ENCODE results near the gene MAP2K6. TPM values are rescaled to one million over a fixed set of nuclear protein-coding genes. Genes with fewer than 3 reads are reported as not detected.
"Not testable (repeated sequence)": the region's sequence is repeated elsewhere in the genome, so short reads cannot be mapped to it uniquely, and the experiment has no call there.

MAP2K6 gene
- total RNA-seq, 2 experiments from 2014 or later, result 10.3 to 27.6 TPM

DNA sequence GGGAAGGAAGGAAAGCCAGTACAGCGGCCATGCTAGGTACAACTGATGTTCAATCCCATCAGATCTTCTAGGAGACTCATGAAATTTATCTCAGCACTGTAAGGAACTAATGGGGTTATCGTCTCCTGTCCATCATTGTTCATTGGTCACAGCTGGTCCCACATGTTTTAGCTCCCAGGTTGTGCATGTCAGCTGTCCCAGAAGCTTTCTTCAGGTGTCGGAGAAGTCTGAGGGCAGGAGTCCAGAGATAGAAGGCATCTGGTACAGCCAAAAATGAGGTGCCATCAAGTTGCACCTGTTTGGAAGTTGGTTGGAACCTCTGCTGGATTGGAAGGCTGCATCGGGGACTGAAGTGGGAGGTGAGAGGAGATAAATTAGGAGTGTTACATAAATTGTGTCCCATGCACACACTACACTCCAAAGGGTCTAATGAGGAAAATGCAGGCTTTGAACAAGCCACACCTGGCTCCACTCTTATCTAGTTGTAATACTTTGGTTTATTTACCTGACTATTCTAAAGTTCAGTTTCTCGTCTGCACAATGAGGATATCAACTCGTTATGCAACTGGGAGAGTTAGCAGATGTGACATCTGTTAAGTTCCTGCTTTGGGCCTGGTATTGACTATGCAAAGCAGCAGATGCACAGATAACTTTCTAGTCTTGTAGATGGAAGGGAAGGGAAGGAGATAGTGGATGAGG, 62.9 kb downstream of the MAP2K6 start:
- Histone ChIP-seq H3K4me1 (ENCODE audit: insufficient read depth, low read length, poor library complexity, severe bottlenecking) (no peaks in the 10 kb centered on the region), H3K4me3 (ENCODE audit: low read depth, low read length, poor library complexity, severe bottlenecking) (no peak overlapping the region), H3K27ac (ENCODE audit: low read depth, low read length, poor library complexity, severe bottlenecking) (no peak overlapping the region), H3K9me2 (ENCODE audit: insufficient read depth, low read length) (no peaks in the 10 kb centered on the region), H3K36me3 (ENCODE audit: insufficient read depth, low read length) (no peaks in the 10 kb centered on the region), H4K20me1 (ENCODE audit: insufficient read depth, low read length) (no peaks in the 10 kb centered on the region), H2AFZ (ENCODE audit: low read length) (no peak overlapping the region), H3K4me2 (ENCODE audit: low read length) (no peak overlapping the region), H3K9me3 (ENCODE audit: low read length) (no peaks in the 10 kb centered on the region), H3K79me2 (ENCODE audit: insufficient read depth, low read depth, low read length) (no peaks in the 10 kb centered on the region)
- POLR2A ChIA-PET, result interaction anchor here (0.9 to 2.1 kb wide), 3 partner anchors 24 to 39 kb away, joined by 3 to 7 read pairs (median 5); no protein-coding TSS in a partner anchor
- intact Hi-C loops (cut with micrococcal nuclease; ENCODE audit: unreplicated experiment), result no loop called here
- no peak for DNase-seq (ENCODE audit: low spot score)
- no peak for TF ChIP-seq EZH2phosphoT487 (IDR thresholded peaks at IDR 0.05; ENCODE audit: borderline replicate concordance, low read depth, low read length)
- CTCF ChIA-PET (ENCODE audit: unreplicated experiment), result no interaction called here
- BruUV-seq (replicated peaks), result no TSS peak

DNA sequence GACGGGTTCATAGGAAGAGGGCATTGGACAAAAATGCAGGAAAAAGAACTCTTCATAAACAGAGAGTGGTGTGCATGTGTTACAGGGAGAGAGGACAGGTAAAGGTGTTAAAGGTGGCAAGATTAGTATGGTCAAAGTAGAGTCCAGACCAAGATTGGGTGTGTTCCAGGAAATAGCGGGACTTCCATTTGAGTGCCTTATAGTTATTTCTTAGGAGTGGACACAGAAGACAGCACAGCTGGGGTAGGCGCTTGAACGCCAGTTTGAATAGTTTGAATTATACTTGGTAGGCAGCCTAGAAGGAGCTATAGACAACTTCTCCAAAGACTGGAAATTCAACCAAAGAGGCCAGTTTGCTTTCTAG, 63.4 kb downstream of the MAP2K6 start:
- Histone ChIP-seq H3K9me3 (ENCODE audit: low read length) (no peaks in the 10 kb centered on the region), H3K4me1 (ENCODE audit: insufficient read depth, low read length, poor library complexity, severe bottlenecking) (no peaks in the 10 kb centered on the region), H2AFZ (ENCODE audit: low read length) (no peak overlapping the region), H4K20me1 (ENCODE audit: insufficient read depth, low read length) (no peaks in the 10 kb centered on the region), H3K9me2 (ENCODE audit: insufficient read depth, low read length) (no peaks in the 10 kb centered on the region), H3K4me2 (ENCODE audit: low read length) (no peak overlapping the region), H3K27ac (ENCODE audit: low read depth, low read length, poor library complexity, severe bottlenecking) (no peak overlapping the region), H3K79me2 (ENCODE audit: insufficient read depth, low read depth, low read length) (no peaks in the 10 kb centered on the region), H3K36me3 (ENCODE audit: insufficient read depth, low read length) (no peaks in the 10 kb centered on the region), H3K4me3 (ENCODE audit: low read depth, low read length, poor library complexity, severe bottlenecking) (no peak overlapping the region)
- TF ChIP-seq, protein P1, sequence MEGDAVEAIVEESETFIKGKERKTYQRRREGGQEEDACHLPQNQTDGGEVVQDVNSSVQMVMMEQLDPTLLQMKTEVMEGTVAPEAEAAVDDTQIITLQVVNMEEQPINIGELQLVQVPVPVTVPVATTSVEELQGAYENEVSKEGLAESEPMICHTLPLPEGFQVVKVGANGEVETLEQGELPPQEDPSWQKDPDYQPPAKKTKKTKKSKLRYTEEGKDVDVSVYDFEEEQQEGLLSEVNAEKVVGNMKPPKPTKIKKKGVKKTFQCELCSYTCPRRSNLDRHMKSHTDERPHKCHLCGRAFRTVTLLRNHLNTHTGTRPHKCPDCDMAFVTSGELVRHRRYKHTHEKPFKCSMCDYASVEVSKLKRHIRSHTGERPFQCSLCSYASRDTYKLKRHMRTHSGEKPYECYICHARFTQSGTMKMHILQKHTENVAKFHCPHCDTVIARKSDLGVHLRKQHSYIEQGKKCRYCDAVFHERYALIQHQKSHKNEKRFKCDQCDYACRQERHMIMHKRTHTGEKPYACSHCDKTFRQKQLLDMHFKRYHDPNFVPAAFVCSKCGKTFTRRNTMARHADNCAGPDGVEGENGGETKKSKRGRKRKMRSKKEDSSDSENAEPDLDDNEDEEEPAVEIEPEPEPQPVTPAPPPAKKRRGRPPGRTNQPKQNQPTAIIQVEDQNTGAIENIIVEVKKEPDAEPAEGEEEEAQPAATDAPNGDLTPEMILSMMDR (conservative IDR thresholded peaks at IDR 0.05; ENCODE audit: low read length), result no peak
- TF ChIP-seq EZH2phosphoT487 (IDR thresholded peaks at IDR 0.05; ENCODE audit: borderline replicate concordance, low read depth, low read length), result no peak
- CTCF ChIA-PET (ENCODE audit: unreplicated experiment), result no interaction called here
- POLR2A ChIA-PET, result interaction anchor here (0.9 to 2.1 kb wide), 4 partner anchors 24 to 54 kb away, joined by 3 to 7 read pairs (median 6); no protein-coding TSS in a partner anchor
- no peak for DNase-seq (ENCODE audit: low spot score)
- intact Hi-C loops (cut with micrococcal nuclease; ENCODE audit: unreplicated experiment), result no loop called here
- BruUV-seq (replicated peaks), result no TSS peak

DNA sequence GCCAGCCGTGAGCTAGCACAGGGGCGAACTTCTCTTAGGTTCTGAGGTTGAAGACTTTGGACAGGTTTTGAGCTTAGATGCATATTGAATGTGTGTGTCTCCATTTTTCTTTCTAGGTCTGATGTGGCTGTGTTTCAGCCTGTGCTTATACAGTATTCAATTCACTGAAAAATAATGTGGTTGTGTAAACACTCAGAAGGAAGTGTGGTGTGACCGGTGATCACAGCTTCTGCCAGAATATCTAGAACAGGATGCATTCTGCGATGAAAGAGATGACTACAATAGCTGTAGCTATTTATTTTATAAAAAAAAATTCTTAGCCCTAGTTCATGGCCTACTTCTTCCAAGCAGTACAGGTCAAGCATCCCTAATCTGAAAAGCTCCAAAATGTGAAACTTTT, 64.4 kb downstream of the MAP2K6 start:
- Histone ChIP-seq H2AFZ (ENCODE audit: low read length) (no peak overlapping the region), H3K27ac (ENCODE audit: low read depth, low read length, poor library complexity, severe bottlenecking) (no peak overlapping the region), H3K36me3 (ENCODE audit: insufficient read depth, low read length) (no peaks in the 10 kb centered on the region), H3K9me3 (ENCODE audit: low read length) (no peaks in the 10 kb centered on the region), H3K9me2 (ENCODE audit: insufficient read depth, low read length) (no peaks in the 10 kb centered on the region), H3K4me2 (ENCODE audit: low read length) (no peak overlapping the region), H3K4me3 (ENCODE audit: low read depth, low read length, poor library complexity, severe bottlenecking) (no peak overlapping the region), H4K20me1 (ENCODE audit: insufficient read depth, low read length) (no peaks in the 10 kb centered on the region), H3K4me1 (ENCODE audit: insufficient read depth, low read length, poor library complexity, severe bottlenecking) (no peaks in the 10 kb centered on the region), H3K79me2 (ENCODE audit: insufficient read depth, low read depth, low read length) (no peaks in the 10 kb centered on the region)
- no peak for TF ChIP-seq EZH2phosphoT487 (IDR thresholded peaks at IDR 0.05; ENCODE audit: borderline replicate concordance, low read depth, low read length)
- TF ChIP-seq, protein P1 (conservative IDR thresholded peaks at IDR 0.05; ENCODE audit: low read length), result no peak
- ChIA-PET CTCF (ENCODE audit: unreplicated experiment) (interaction anchor here (1.1 kb wide), 1 partner anchor 15 kb away, joined by 3 read pairs; no protein-coding TSS in a partner anchor), POLR2A (interaction anchor here (0.6 to 2.3 kb wide), 9 partner anchors 16 to 227 kb away, joined by 3 to 7 read pairs (median 3); no protein-coding TSS in a partner anchor)
- DNase-seq (ENCODE audit: low spot score), result no peak
- BruUV-seq (replicated peaks), result no TSS peak
- intact Hi-C loops (cut with micrococcal nuclease; ENCODE audit: unreplicated experiment), result no loop called here

DNA sequence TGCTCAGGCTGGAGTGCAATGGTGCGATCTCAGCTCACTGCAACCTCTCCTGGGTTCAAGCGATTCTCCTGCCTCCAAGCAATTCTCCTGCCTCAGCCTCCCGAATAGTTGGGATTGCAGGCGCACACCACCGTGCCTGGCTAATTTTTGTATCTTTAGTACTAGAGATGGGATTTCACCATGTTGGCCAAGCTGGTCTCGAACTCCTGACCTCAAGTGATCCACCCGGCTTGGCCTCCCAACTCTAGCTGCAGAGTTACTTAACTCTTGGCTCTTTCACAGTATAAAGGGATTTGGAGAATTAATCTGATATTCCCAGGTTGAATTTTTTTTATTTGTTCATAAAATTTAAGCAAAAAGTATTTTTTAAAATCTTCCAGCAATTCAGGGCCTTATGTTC, 65.3 kb downstream of the MAP2K6 start:
- H4K20me1 ChIP-seq (ENCODE audit: insufficient read depth, low read length); CTCF ChIA-PET (ENCODE audit: unreplicated experiment); H3K9me2 ChIP-seq (ENCODE audit: insufficient read depth, low read length); intact Hi-C loops (cut with micrococcal nuclease; ENCODE audit: unreplicated experiment); H2AFZ ChIP-seq (ENCODE audit: low read length); H3K79me2 ChIP-seq (ENCODE audit: insufficient read depth, low read depth, low read length); H3K4me3 ChIP-seq (ENCODE audit: low read depth, low read length, poor library complexity, severe bottlenecking); BruUV-seq (replicated peaks); H3K4me2 ChIP-seq (ENCODE audit: low read length); H3K9me3 ChIP-seq (ENCODE audit: low read length); DNase-seq (ENCODE audit: low spot score); H3K36me3 ChIP-seq (ENCODE audit: insufficient read depth, low read length); H3K27ac ChIP-seq (ENCODE audit: low read depth, low read length, poor library complexity, severe bottlenecking); H3K4me1 ChIP-seq (ENCODE audit: insufficient read depth, low read length, poor library complexity, severe bottlenecking): not testable (repeated sequence)
- POLR2A ChIA-PET, result interaction anchor here (0.8 to 2.3 kb wide), 6 partner anchors 9 to 65 kb away, joined by 3 to 7 read pairs (median 3); partner anchors contain the start of gene MAP2K6

All from OCI-LY7 (cell line).